Thoracic aorta (tissue), 2 donors: ENCODE results near the gene BPHL. TPM values are rescaled to one million over a fixed set of nuclear protein-coding genes. Genes with fewer than 3 reads are reported as not detected.
"Not testable (repeated sequence)": the region's sequence is repeated elsewhere in the genome, so short reads cannot be mapped to it uniquely, and the experiment has no call there.

Experiments
- ATAC-seq: fragments of 150-250 bp; one replicate; pipeline ENCODE4 v1.8.0; 2017; ENCODE audit warnings: low read depth; ENCODE audit not compliant: insufficient number of reproducible peaks, low FRiP score
- DNase-seq: peaks from one replicate; pipeline ENCODE4 v3.0.0-alpha.2; 2020; ENCODE audit warnings: low spot score
- H3K27ac ChIP-seq, 2 donors: fragments of 200-600 bp; sonication (generic); 1 replicate in 1 of 2; 2 replicates in 1 of 2; pipeline ENCODE4 v1.5.1; 2016; ENCODE audit warnings: mild to moderate bottlenecking in 2 of 2, moderate library complexity in 2 of 2
- H3K27me3 ChIP-seq: fragments of 200-600 bp; sonication (generic); replicated peaks from 2 replicates; pipeline ENCODE4 v1.6.0; 2016; ENCODE audit warnings: mild to moderate bottlenecking; ENCODE audit not compliant: insufficient read depth
- H3K36me3 ChIP-seq: fragments of 200-600 bp; sonication (generic); one replicate; pipeline ENCODE4 v1.5.1; 2016
- H3K4me1 ChIP-seq, 2 donors: fragments of 200-600 bp; sonication (generic); 1 replicate in 1 of 2; 2 replicates in 1 of 2; pipeline versions ENCODE4 v1.5.1 to v1.6.0; 2016; ENCODE audit warnings: low read depth in 2 of 2, mild to moderate bottlenecking in 1 of 2; ENCODE audit not compliant: control insufficient read depth in 1 of 2
- H3K4me3 ChIP-seq: fragments of 200-600 bp; sonication (generic); 2 replicates; pipeline ENCODE4 v1.5.1; 2016; ENCODE audit warnings: mild to moderate bottlenecking
- H3K9me3 ChIP-seq: fragments of 200-600 bp; sonication (generic); 2 replicates; pipeline ENCODE4 v1.5.1; 2016
- CTCF ChIP-seq: fragments of 200-600 bp; sonication (generic); IDR thresholded peaks from one replicate; pipeline ENCODE4 v1.5.1; 2019; ENCODE audit warnings: antibody characterized with exemption
- total RNA-seq, 2 donors: library from RNA; depleted of rRNA; stranded (reverse); fragments of >200 nt; gene quantifications; one replicate each; pipeline versions ENCODE4 v1.1.0 to v1.2.3, GENCODE V29; 2016

BPHL gene
- total RNA-seq, 2 donors from 2014 or later: 3.8 to 4.2 TPM

DNA sequence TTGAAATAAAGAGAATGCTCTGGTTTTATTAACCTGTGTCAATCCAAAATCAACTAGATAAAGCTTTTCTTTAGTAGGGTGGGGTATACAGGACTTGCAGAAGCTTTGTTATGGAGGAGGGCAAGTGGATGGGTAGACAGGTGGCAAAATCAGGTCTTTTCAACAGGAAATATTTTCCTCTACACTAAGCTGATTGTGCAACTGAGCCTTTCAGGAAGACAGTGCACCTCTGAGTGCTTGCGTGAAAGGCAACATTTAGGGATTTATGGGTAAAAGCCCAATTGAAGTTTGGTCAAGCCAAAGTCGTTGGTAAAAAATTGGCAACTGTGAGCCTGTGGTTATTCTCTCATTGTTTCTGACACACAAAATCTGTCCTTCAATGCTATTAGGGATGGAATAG, 62.6 kb downstream of the BPHL start:
- ATAC-seq: no peak
- Histone ChIP-seq H3K36me3 (no peaks in the 10 kb centered on the region), H3K27ac (no peak overlapping the region), H3K9me3 (no peaks in the 10 kb centered on the region), H3K4me3 (no peak overlapping the region), H3K4me1 (no peaks in the 10 kb centered on the region), H3K27me3 (no peaks in the 10 kb centered on the region)
- DNase-seq: no peak
- no peak for TF ChIP-seq CTCF

- no peak for TF ChIP-seq CTCF
- no peak for ATAC-seq
- DNase-seq: no peak
These were observed 64.6 kb downstream of the BPHL start for GRCh38 chr6:3183066-3183465.

GRCh38 chr6:3186974-3187382, 68.5 kb downstream of the BPHL start:
- no peak for TF ChIP-seq CTCF

More at GRCh38 chr6:3183066-3183465, 64.6 kb downstream of the BPHL start:
- Histone ChIP-seq H3K27me3 (no peaks in the 10 kb centered on the region), H3K4me1 (no peaks in the 10 kb centered on the region), H3K4me3 (no peak overlapping the region), H3K36me3 (no peaks in the 10 kb centered on the region), H3K9me3 (no peaks in the 10 kb centered on the region), H3K27ac (no peak overlapping the region)

GRCh38 chr6:3188262-3188661, 69.8 kb downstream of the BPHL start:
- no peak overlapping the region for H3K27ac ChIP-seq
- H3K27me3 ChIP-seq: no peaks in the 10 kb centered on the region
- H3K4me1 ChIP-seq: no peaks in the 10 kb centered on the region
- ATAC-seq (no peak), DNase-seq (no peak)
- H3K9me3 ChIP-seq: no peaks in the 10 kb centered on the region
- H3K4me3 ChIP-seq: no peak overlapping the region
- no peaks in the 10 kb centered on the region for H3K36me3 ChIP-seq
- no peak for TF ChIP-seq CTCF

More at GRCh38 chr6:3186974-3187382, 68.5 kb downstream of the BPHL start:
- no peaks in the 10 kb centered on the region for H3K4me1 ChIP-seq
- no peaks in the 10 kb centered on the region for H3K27me3 ChIP-seq
- DNase-seq: no peak
- H3K36me3 ChIP-seq: no peaks in the 10 kb centered on the region
- no peak for ATAC-seq
- no peak overlapping the region for H3K27ac ChIP-seq
- no peak overlapping the region for H3K4me3 ChIP-seq
- H3K9me3 ChIP-seq: no peaks in the 10 kb centered on the region

- H3K4me3 ChIP-seq, ATAC-seq, H3K27ac ChIP-seq, H3K27me3 ChIP-seq, DNase-seq, H3K4me1 ChIP-seq, H3K9me3 ChIP-seq, H3K36me3 ChIP-seq: not testable (repeated sequence)
These were observed 70.7 kb downstream of the BPHL start for GRCh38 chr6:3189192-3189591.

GRCh38 chr6:3190056-3190455, 71.5 kb downstream of the BPHL start:
- DNase-seq (no peak), ATAC-seq (no peak)
- H3K4me1 ChIP-seq: peaks cover 0 to 8% of the 10 kb centered on the region in 2 donors
- no peaks in the 10 kb centered on the region for H3K9me3 ChIP-seq
- TF ChIP-seq CTCF: no peak
- no peaks in the 10 kb centered on the region for H3K27me3 ChIP-seq
- no peaks in the 10 kb centered on the region for H3K36me3 ChIP-seq
- H3K4me3 ChIP-seq: no peak overlapping the region
- no peak overlapping the region for H3K27ac ChIP-seq
